NCI-H446 treated with DMSO at 0.1 percent for 48 hours (cell line): ENCODE data around the gene NAV3.
A peak's percentile ranks its signal among the peaks of the same experiment; 100 is the strongest.

Source experiments
- DNase-seq: peaks from one replicate; lab custom pipeline; 2025; lab: John Stamatoyannopoulos, UW

NAV3 gene

GRCh38 chr12:78120866-78121560, 290.3 kb downstream of the NAV3 start:
- peak; percentile 55 for DNase-seq

GRCh38 chr12:78121969-78122610, 291.4 kb downstream of the NAV3 start:
- DNase-seq: peak; percentile 68

- DNase-seq: peak; percentile 78
Measured at GRCh38 chr12:78128211-78128610, 297.5 kb downstream of the NAV3 start.

- no peak for DNase-seq
Measured at GRCh38 chr12:78143717-78144116, 313.0 kb downstream of the NAV3 start.

GRCh38 chr12:78145398-78145797, 314.7 kb downstream of the NAV3 start:
- DNase-seq: no peak

- DNase-seq: peak; percentile 48
Measured at GRCh38 chr12:78146365-78146772, 315.7 kb downstream of the NAV3 start.

- DNase-seq: peak; percentile 83
Measured at GRCh38 chr12:78149459-78149858, 318.8 kb downstream of the NAV3 start.

- DNase-seq: no peak
Measured at GRCh38 chr12:78155546-78155945, 324.9 kb downstream of the NAV3 start.

GRCh38 chr12:78156751-78157150, 326.1 kb downstream of the NAV3 start:
- DNase-seq: no peak

- no peak for DNase-seq
Measured at GRCh38 chr12:78157199-78157598, 326.5 kb downstream of the NAV3 start.

- no peak for DNase-seq
Measured at GRCh38 chr12:78164154-78164553, 333.5 kb downstream of the NAV3 start.

- peak; percentile 6 for DNase-seq
Measured at GRCh38 chr12:78167510-78167909, 336.8 kb downstream of the NAV3 start.

- no peak for DNase-seq
Measured at GRCh38 chr12:78171061-78171460, 340.4 kb downstream of the NAV3 start.

GRCh38 chr12:78176643-78177042, 345.9 kb downstream of the NAV3 start:
- no peak for DNase-seq

GRCh38 chr12:78177298-78177697, 346.6 kb downstream of the NAV3 start:
- no peak for DNase-seq

GRCh38 chr12:78179346-78179745, 348.7 kb downstream of the NAV3 start:
- DNase-seq: no peak

- DNase-seq: no peak
Measured at GRCh38 chr12:78181544-78182162, 351.0 kb downstream of the NAV3 start.

GRCh38 chr12:78183824-78184223, 353.1 kb downstream of the NAV3 start:
- no peak for DNase-seq

- no peak for DNase-seq
Measured at GRCh38 chr12:78185109-78185508, 354.4 kb downstream of the NAV3 start.

- no peak for DNase-seq
Measured at GRCh38 chr12:78185651-78186050, 355.0 kb downstream of the NAV3 start.

- DNase-seq: no peak
Measured at GRCh38 chr12:78186670-78187069, 356.0 kb downstream of the NAV3 start.

GRCh38 chr12:78187741-78188140, 357.0 kb downstream of the NAV3 start:
- DNase-seq: no peak

- no peak for DNase-seq
Measured at GRCh38 chr12:78189656-78190055, 359.0 kb downstream of the NAV3 start.
